Middle frontal gyrus (tissue), 1 donor: Measurements from ENCODE around the gene RALB.

Source experiments
- DNase-seq: peaks from one replicate; pipeline ENCODE4 v3.0.0-alpha.2; 2015; ENCODE audit warnings: low spot score; ENCODE audit errors: extremely low spot score

Gene RALB

GRCh38 chr2:120334068-120334467 lies 81.4 kb downstream of the RALB start:
- DNase-seq, result no peak

- no peak for DNase-seq
These were observed 84.1 kb downstream of the RALB start for GRCh38 chr2:120336749-120337148.

GRCh38 chr2:120338015-120338414 lies 85.4 kb downstream of the RALB start:
- DNase-seq, result no peak

GRCh38 chr2:120341977-120342376 lies 89.3 kb downstream of the RALB start:
- no peak for DNase-seq

- no peak for DNase-seq
These were observed 89.8 kb downstream of the RALB start for GRCh38 chr2:120342446-120342845.

- DNase-seq, result no peak
These were observed 90.4 kb downstream of the RALB start for GRCh38 chr2:120343100-120343432.

- DNase-seq, result peak; percentile 67
These were observed 90.9 kb downstream of the RALB start for GRCh38 chr2:120343433-120344105.
